Rectal smooth muscle tissue (tissue), 1 donor: Measurements from ENCODE around the gene ANKRD11.
A peak's percentile ranks its signal among the peaks of the same experiment; 100 is the strongest.
"Not testable (repeated sequence)": the region's sequence is repeated elsewhere in the genome, so short reads cannot be mapped to it uniquely, and the experiment has no call there.

ENCODE experiments used
- H3K27ac ChIP-seq: one replicate; pipeline ENCODE4 v1.7.0; 2013; ENCODE audit warnings: low read depth, low read length, inconsistent platforms
- H3K27me3 ChIP-seq: one replicate; pipeline ENCODE4 v1.7.0; 2013; ENCODE audit warnings: low read length; ENCODE audit not compliant: control insufficient read depth, insufficient read depth
- H3K36me3 ChIP-seq: one replicate; pipeline ENCODE4 v1.7.0; 2013; ENCODE audit warnings: low read length; ENCODE audit not compliant: control insufficient read depth, insufficient read depth
- H3K4me1 ChIP-seq: one replicate; pipeline ENCODE4 v1.7.0; 2013; ENCODE audit warnings: low read length; ENCODE audit not compliant: control insufficient read depth, insufficient read depth
- H3K4me3 ChIP-seq: one replicate; pipeline ENCODE4 v1.7.0; 2013; ENCODE audit warnings: low read length
- H3K9ac ChIP-seq: one replicate; pipeline ENCODE4 v1.7.0; 2013; ENCODE audit warnings: low read length

Gene ANKRD11

GRCh38 chr16:89426736-89427530 is 63.4 kb downstream of the ANKRD11 start:
- H3K27me3 ChIP-seq = no peaks in the 10 kb centered on the region
- no peak overlapping the region for H3K4me3 ChIP-seq
- H3K4me1 ChIP-seq = peaks cover 14% of the 10 kb centered on the region
- H3K9ac ChIP-seq = no peak overlapping the region
- H3K36me3 ChIP-seq = no peaks in the 10 kb centered on the region
- no peak overlapping the region for H3K27ac ChIP-seq

- no peaks in the 10 kb centered on the region for H3K36me3 ChIP-seq
- H3K27me3 ChIP-seq = no peaks in the 10 kb centered on the region
- H3K4me3 ChIP-seq = no peak overlapping the region
- no peak overlapping the region for H3K27ac ChIP-seq
- H3K4me1 ChIP-seq = peaks cover 6% of the 10 kb centered on the region
- no peak overlapping the region for H3K9ac ChIP-seq
Measured at GRCh38 chr16:89425523-89425922, 64.8 kb downstream of the ANKRD11 start.

- Histone ChIP-seq H3K36me3 (no peaks in the 10 kb centered on the region), H3K4me3 (no peak overlapping the region), H3K9ac (no peak overlapping the region), H3K27ac (no peak overlapping the region), H3K4me1 (peaks cover 6% of the 10 kb centered on the region), H3K27me3 (no peaks in the 10 kb centered on the region)
Measured at GRCh38 chr16:89423681-89424260, 66.6 kb downstream of the ANKRD11 start.

DNA sequence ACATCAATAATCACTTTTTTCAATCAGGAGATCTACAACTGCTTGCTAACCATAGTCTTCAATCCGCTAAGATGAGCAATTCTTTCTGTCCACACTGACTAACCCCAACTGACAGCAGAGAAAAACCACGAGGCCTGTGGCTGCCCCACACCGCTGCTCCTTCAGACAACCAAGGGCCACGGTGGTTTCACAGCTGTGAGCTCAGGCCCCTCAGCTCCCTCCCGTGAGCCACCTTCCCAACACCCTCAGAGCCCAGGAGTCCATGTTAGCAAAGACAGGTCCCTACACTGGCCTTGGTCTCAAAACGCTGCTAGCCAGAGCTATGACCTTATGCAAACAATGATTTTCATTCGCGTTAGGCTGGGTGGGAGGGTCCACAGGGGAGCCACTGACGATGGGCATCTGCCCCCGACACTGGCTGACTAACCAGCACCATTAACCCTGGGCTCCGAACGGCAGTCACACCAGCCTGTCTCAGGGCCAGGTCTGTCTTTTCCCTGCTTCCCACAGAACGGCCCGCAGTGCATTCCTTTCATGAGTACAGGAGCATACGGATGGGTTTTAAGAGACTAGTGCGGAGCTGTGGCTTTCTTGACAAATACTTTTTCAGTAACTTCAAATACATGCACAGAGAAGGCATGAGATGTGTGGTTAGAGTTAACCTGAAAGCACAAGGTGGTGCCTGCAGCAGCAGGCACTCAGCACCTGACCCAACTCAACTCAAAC is 67.3 kb downstream of the ANKRD11 start:
- Histone ChIP-seq H3K4me1 (peaks cover 6% of the 10 kb centered on the region), H3K4me3 (no peak overlapping the region), H3K36me3 (no peaks in the 10 kb centered on the region), H3K27ac (no peak overlapping the region), H3K9ac (no peak overlapping the region), H3K27me3 (no peaks in the 10 kb centered on the region)

- Histone ChIP-seq H3K9ac (no peak overlapping the region), H3K4me1 (peaks cover 6% of the 10 kb centered on the region), H3K36me3 (no peaks in the 10 kb centered on the region), H3K4me3 (no peak overlapping the region), H3K27me3 (no peaks in the 10 kb centered on the region), H3K27ac (no peak overlapping the region)
Measured at GRCh38 chr16:89422527-89422904, 67.8 kb downstream of the ANKRD11 start.

DNA sequence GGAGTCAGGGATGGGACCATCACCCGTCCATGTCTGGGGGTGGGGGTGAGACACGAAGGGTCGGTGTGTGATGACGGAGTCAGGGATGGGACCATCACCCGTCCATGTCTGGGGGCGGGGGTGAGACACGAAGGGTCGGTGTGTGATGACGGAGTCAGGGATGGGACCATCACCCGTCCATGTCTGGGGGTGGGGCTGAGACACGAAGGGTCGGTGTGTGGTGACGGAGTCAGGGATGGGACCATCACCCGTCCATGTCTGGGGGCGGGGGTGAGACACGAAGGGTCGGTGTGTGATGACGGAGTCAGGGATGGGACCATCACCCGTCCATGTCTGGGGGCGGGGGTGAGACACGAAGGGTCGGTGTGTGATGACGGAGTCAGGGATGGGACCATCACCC is 69.1 kb downstream of the ANKRD11 start:
- H3K4me3 ChIP-seq, H3K27me3 ChIP-seq, H3K9ac ChIP-seq, H3K4me1 ChIP-seq, H3K27ac ChIP-seq, H3K36me3 ChIP-seq: not testable (repeated sequence)

DNA sequence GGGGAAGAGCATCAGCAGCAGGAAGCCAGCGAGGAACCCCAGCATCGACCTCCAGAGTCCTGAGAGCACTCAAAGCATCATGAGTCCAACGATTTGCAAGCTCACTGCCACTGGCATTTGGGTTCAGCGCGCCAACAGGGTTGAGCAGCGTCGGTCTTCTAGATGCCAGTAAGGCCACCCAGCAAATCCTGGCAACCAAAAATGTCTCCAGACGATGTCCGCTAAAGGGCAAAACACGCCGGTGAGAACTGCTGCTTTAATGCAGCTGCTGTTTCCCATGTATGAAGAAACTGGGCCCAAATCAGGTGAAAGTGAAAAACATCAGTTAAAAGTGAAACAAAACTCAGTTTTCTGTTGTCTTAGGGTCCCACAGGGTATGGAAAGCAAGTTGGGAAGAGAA is 70.2 kb downstream of the ANKRD11 start:
- Histone ChIP-seq H3K27ac (no peak overlapping the region), H3K27me3 (no peaks in the 10 kb centered on the region), H3K4me3 (no peak overlapping the region), H3K36me3 (no peaks in the 10 kb centered on the region), H3K9ac (no peak overlapping the region), H3K4me1 (peaks cover 6% of the 10 kb centered on the region)

- Histone ChIP-seq H3K36me3 (no peaks in the 10 kb centered on the region), H3K27me3 (no peaks in the 10 kb centered on the region), H3K4me3 (no peak overlapping the region), H3K27ac (no peak overlapping the region), H3K4me1 (peaks cover 10% of the 10 kb centered on the region), H3K9ac (no peak overlapping the region)
Measured at GRCh38 chr16:89418352-89418751, 72.0 kb downstream of the ANKRD11 start.

GRCh38 chr16:89417352-89417751 is 73.0 kb downstream of the ANKRD11 start:
- Histone ChIP-seq H3K27ac (no peak overlapping the region), H3K9ac (no peak overlapping the region), H3K4me1 (peaks cover 6% of the 10 kb centered on the region)

DNA sequence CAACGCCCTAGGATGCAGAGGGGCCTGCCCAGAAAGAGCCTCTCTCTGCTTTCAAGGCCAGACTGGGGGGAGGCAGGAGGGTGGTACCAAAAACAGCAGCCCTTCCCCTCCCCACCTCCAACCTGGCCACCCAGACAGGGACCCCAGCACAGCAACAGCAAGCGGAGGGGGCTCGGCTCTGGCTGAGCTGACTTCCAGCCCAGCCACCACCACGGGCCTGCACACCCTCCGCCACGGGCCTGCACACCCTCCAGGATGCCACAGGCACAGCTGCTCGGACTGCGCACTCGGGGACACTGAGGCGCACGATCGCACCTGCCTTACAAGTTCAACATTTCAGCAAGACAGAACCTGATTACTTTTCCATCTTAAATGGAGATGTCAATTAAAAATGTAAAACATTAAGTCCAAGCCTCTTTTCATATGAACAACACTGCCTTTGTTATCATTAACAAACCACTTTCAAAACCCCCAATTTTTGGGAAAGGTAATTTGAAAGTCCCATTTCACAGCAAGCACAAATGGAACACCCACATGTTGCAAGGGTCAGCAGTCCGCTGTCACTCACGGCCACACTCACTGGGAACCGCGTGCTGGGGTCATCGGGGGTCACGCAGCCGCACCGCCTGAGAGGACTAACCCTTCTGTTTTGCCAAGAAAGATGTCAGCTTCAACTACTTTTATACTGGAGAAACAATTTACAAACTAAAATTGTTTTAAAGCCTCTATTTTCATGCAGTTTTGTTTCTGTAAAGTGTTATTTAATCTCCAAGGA is 76.4 kb downstream of the ANKRD11 start:
- no peak overlapping the region for H3K4me3 ChIP-seq
- H3K36me3 ChIP-seq = no peaks in the 10 kb centered on the region
- H3K27ac ChIP-seq = no peak overlapping the region
- no peak overlapping the region for H3K9ac ChIP-seq
- H3K4me1 ChIP-seq = peaks cover 18% of the 10 kb centered on the region
- no peaks in the 10 kb centered on the region for H3K27me3 ChIP-seq

More at GRCh38 chr16:89417352-89417751, 73.0 kb downstream of the ANKRD11 start:
- no peaks in the 10 kb centered on the region for H3K27me3 ChIP-seq
- no peaks in the 10 kb centered on the region for H3K36me3 ChIP-seq
- H3K4me3 ChIP-seq = no peak overlapping the region

GRCh38 chr16:89412811-89413210 is 77.5 kb downstream of the ANKRD11 start:
- no peaks in the 10 kb centered on the region for H3K27me3 ChIP-seq
- H3K9ac ChIP-seq = no peak overlapping the region
- peaks cover 23% of the 10 kb centered on the region for H3K4me1 ChIP-seq
- no peak overlapping the region for H3K27ac ChIP-seq
- no peaks in the 10 kb centered on the region for H3K36me3 ChIP-seq
- H3K4me3 ChIP-seq = no peak overlapping the region

DNA sequence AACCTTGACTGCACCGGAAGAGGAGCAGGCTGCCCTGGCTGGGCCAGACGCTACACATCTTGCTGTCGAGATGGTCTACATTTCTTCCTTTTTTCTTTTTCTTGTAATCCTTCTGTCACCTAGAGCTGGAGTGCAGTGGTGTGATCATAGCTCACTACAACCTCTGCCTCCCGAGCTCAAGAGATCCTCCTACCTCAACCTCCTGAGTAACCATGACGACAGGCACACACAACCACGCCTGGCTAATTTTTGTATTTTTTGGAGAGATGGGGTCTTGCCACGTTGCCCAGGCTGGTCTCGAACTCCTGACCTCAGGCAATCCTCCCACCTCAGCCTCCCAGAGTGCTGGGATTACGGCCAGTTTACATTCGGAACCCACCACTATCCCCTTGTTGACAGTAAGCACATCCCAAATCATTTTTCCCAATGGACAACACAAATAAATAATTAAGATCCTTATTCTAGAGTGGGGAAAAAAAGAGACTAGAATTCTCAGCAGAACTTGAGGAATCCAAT is 79.0 kb downstream of the ANKRD11 start:
- H3K27ac ChIP-seq = peak overlapping the region; percentile 22
- H3K9ac ChIP-seq = no peak overlapping the region
- peak overlapping the region; percentile 39 for H3K4me3 ChIP-seq
- peaks cover 23% of the 10 kb centered on the region for H3K4me1 ChIP-seq
- H3K27me3 ChIP-seq = no peaks in the 10 kb centered on the region
- no peaks in the 10 kb centered on the region for H3K36me3 ChIP-seq
